Measurements from ENCODE around the gene ZNF132.
"Not testable (repeated sequence)": the region's sequence is repeated elsewhere in the genome, so short reads cannot be mapped to it uniquely, and the experiment has no call there.

Gene ZNF132

DNA sequence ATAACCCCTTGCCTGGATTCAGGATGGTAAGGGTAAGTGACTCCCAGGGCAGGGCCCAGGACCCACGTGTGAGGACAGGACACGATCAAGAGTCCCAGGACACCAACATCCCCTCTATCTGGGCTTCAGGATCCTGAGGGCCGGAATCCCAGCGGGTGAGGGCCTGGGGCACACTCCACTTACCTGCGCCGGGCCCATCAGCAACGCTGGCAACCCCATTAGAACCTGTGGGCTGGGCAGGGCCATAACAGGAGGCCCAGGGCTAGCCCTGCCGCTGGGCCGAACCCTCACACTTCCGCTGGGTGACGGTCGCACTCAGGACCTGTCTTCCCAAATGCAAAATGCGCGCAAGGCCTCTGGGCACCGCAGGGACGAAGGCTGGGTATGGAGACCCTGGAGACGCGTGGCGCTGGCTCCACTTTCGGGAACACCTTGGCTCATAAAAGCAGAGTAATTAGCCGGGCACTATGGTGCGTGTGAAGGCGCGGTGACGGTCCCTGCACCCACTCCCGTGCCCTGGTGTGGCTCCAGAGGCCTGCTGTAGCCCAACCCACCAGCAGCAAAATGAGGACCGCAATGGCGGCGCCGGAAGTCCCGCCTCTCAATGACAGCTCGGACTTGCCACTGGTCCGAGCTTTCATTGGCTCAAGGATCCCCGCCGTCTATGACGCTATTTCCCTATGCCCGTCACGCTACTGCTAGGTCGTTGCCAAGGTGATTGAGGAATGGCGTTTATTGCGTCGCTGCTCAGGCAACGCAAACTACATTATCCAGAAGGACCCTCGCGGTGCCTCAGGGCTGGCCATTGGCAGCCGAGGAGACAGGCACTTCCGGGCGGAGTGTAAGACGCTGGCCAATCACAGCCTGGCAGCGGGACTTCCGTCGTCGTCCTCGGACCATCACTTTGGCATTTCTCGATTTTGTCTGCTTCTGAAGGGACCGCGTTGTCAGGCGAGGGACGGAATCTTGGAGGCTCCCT lies at the start of gene ZNF132:
TSS of gene ZNF132 (minus strand) at position 578 of the 979 bp plus-strand sequence. CDS start at position 246, 332 bp downstream.
- peaks cover 44% of the 10 kb centered on the region for H3K36me3 Mint-ChIP-seq (ENCODE audit: low read depth)
- DNase-seq (ENCODE audit: low spot score): peak; percentile 95
- H3K9me3 Mint-ChIP-seq: peaks cover 67% of the 10 kb centered on the region
- H3K4me3 Mint-ChIP-seq: peak within 1 kb of the TSS; percentile 95
- H3K27ac Mint-ChIP-seq: peak within 1 kb of the TSS; percentile 96
- H3K4me1 Mint-ChIP-seq (ENCODE audit: low read depth): peaks cover 13% of the 10 kb centered on the region
- no peaks in the 10 kb centered on the region for H3K27me3 Mint-ChIP-seq (ENCODE audit: low read depth)

- H3K9me3 Mint-ChIP-seq; H3K27me3 Mint-ChIP-seq (ENCODE audit: low read depth); H3K27ac Mint-ChIP-seq; H3K4me3 Mint-ChIP-seq; DNase-seq (ENCODE audit: low spot score); H3K36me3 Mint-ChIP-seq (ENCODE audit: low read depth): not testable (repeated sequence)
- peaks cover 13% of the 10 kb centered on the region for H3K4me1 Mint-ChIP-seq (ENCODE audit: low read depth)
Measured at GRCh38 chr19:58484349-58484748, 44.4 kb upstream of the ZNF132 start.

DNA sequence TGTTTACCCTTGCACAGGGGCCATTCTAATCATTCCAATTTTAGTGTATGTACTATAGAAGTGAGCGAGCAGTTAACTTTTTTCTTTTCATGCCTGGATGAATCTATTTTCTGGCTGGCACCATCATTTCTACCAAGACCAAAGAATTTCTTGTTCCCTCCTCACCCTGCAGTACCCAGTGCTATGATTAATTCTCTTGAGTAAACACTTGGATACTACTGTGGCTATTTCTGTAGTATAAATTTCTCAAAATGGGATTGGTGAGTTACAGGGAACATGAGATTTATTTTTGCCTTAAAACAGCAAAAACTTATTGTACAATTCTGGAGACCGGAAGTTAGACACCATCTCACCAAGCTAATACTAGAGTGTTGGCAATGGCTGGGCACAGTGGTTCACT lies 43.8 kb upstream of the ZNF132 start:
- peaks cover 8% of the 10 kb centered on the region for H3K36me3 Mint-ChIP-seq (ENCODE audit: low read depth)
- no peaks in the 10 kb centered on the region for H3K27me3 Mint-ChIP-seq (ENCODE audit: low read depth)

GRCh38 chr19:58482372-58482771 lies 42.4 kb upstream of the ZNF132 start:
- H3K27me3 Mint-ChIP-seq (ENCODE audit: low read depth): no peaks in the 10 kb centered on the region
- peaks cover 6% of the 10 kb centered on the region for H3K4me1 Mint-ChIP-seq (ENCODE audit: low read depth)

More for the DNA sequence above, 43.8 kb upstream of the ZNF132 start:
- no peak for DNase-seq (ENCODE audit: low spot score)
- no peak overlapping the region for H3K27ac Mint-ChIP-seq
- peaks cover 7% of the 10 kb centered on the region for H3K4me1 Mint-ChIP-seq (ENCODE audit: low read depth)
- no peaks in the 10 kb centered on the region for H3K9me3 Mint-ChIP-seq
- no peak overlapping the region for H3K4me3 Mint-ChIP-seq

GRCh38 chr19:58480831-58481230 lies 40.9 kb upstream of the ZNF132 start:
- peaks cover 8% of the 10 kb centered on the region for H3K36me3 Mint-ChIP-seq (ENCODE audit: low read depth)
- H3K9me3 Mint-ChIP-seq: no peaks in the 10 kb centered on the region
- peaks cover 9% of the 10 kb centered on the region for H3K4me1 Mint-ChIP-seq (ENCODE audit: low read depth)
- H3K4me3 Mint-ChIP-seq: no peak overlapping the region
- H3K27me3 Mint-ChIP-seq (ENCODE audit: low read depth): no peaks in the 10 kb centered on the region
- H3K27ac Mint-ChIP-seq: no peak overlapping the region
- DNase-seq (ENCODE audit: low spot score): no peak

More at GRCh38 chr19:58482372-58482771, 42.4 kb upstream of the ZNF132 start:
- Mint-ChIP-seq H3K9me3 (no peaks in the 10 kb centered on the region), H3K4me3 (no peak overlapping the region), H3K36me3 (ENCODE audit: low read depth) (peaks cover 8% of the 10 kb centered on the region), H3K27ac (peak overlapping the region; percentile 41)
- no peak for DNase-seq (ENCODE audit: low spot score)

DNA sequence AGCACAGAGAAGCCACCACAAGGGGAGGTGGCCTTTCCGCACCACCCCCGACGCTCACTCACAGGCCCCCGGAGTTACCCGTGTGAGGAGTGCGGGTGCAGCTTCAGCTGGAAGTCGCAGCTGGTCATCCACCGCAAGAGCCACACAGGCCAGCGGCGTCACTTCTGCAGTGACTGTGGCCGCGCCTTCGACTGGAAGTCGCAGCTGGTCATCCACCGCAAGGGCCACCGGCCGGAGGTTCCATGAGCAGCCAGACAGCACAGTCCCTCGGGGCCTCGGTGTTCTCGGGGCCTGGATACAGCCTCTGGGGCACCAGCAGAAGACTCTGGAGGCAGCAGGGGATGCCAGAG lies 40.5 kb upstream of the ZNF132 start:
- Mint-ChIP-seq H3K9me3 (no peaks in the 10 kb centered on the region), H3K27me3 (ENCODE audit: low read depth) (no peaks in the 10 kb centered on the region), H3K4me3 (no peak overlapping the region)

GRCh38 chr19:58479736-58480480 lies 40.0 kb upstream of the ZNF132 start:
- H3K9me3 Mint-ChIP-seq: no peaks in the 10 kb centered on the region
- DNase-seq (ENCODE audit: low spot score): no peak
- peaks cover 9% of the 10 kb centered on the region for H3K4me1 Mint-ChIP-seq (ENCODE audit: low read depth)
- H3K27ac Mint-ChIP-seq: no peak overlapping the region
- peaks cover 8% of the 10 kb centered on the region for H3K36me3 Mint-ChIP-seq (ENCODE audit: low read depth)
- no peaks in the 10 kb centered on the region for H3K27me3 Mint-ChIP-seq (ENCODE audit: low read depth)
- no peak overlapping the region for H3K4me3 Mint-ChIP-seq

More for the DNA sequence above, 40.5 kb upstream of the ZNF132 start:
- Mint-ChIP-seq H3K4me1 (ENCODE audit: low read depth) (peaks cover 9% of the 10 kb centered on the region), H3K27ac (no peak overlapping the region), H3K36me3 (ENCODE audit: low read depth) (peaks cover 8% of the 10 kb centered on the region)
- DNase-seq (ENCODE audit: low spot score): no peak

DNA sequence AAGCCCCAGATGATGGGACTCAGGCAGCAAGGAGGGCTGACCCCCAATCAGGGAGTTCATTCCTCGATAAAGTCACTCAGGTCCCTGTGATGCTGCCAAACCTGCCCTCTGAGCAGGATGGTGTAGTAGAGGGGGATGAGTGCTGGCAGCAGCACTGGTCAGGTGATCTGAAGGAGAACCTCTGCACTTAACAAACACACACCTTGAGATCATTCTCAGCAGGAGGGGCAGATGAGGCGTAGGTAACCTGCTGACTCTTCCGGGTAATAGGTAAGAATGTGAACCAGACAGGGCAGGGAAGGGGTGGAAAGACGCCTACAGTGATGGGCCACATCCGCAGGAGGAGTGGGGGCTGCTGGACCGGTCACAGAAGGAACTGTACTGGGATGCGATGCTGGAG lies 39.4 kb upstream of the ZNF132 start:
- H3K36me3 Mint-ChIP-seq (ENCODE audit: low read depth): peaks cover 8% of the 10 kb centered on the region
- no peaks in the 10 kb centered on the region for H3K9me3 Mint-ChIP-seq
- H3K27ac Mint-ChIP-seq: no peak overlapping the region
- H3K4me1 Mint-ChIP-seq (ENCODE audit: low read depth): peaks cover 13% of the 10 kb centered on the region
- H3K27me3 Mint-ChIP-seq (ENCODE audit: low read depth): no peaks in the 10 kb centered on the region
- no peak overlapping the region for H3K4me3 Mint-ChIP-seq
- no peak for DNase-seq (ENCODE audit: low spot score)

DNA sequence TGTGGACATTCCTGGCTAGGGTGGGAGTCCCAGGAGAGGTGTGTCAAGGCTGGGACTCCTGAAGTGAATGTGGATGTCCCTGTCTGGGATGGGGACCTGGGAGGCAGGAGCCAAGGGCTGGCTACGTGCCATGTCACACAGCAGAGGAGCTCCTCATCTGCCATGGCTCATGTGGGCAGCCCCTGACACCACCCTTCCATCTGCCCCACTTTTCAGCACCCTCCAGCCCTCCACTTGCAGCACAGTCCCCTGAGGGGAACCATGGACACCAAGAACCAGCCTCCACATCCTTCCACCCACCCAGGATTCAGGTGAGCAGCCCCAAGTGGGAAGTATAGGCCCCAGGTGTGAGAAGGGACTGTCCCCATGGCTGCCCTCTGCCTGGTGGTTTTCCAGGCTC lies 37.9 kb upstream of the ZNF132 start:
- Mint-ChIP-seq H3K4me1 (ENCODE audit: low read depth) (peaks cover 16% of the 10 kb centered on the region), H3K36me3 (ENCODE audit: low read depth) (peaks cover 12% of the 10 kb centered on the region), H3K4me3 (no peak overlapping the region), H3K27me3 (ENCODE audit: low read depth) (no peaks in the 10 kb centered on the region), H3K9me3 (no peaks in the 10 kb centered on the region), H3K27ac (peak overlapping the region; percentile 60)
- no peak for DNase-seq (ENCODE audit: low spot score)

DNA sequence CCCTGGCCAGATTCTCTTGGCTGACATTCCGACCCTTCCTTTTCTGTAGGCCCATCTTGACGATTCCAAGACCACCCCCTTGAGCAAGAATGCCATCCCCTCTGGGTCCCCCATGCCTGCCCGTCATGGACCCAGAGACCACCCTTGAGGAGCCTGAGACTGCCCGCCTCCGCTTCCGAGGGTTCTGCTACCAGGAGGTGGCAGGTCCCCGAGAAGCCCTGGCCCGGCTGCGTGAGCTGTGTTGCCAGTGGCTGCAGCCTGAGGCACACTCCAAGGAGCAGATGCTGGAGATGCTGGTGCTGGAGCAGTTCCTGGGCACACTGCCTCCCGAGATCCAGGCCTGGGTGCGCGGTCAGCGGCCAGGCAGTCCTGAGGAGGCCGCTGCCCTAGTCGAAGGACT lies 37.2 kb upstream of the ZNF132 start:
- no peaks in the 10 kb centered on the region for H3K27me3 Mint-ChIP-seq (ENCODE audit: low read depth)
- H3K4me1 Mint-ChIP-seq (ENCODE audit: low read depth): peaks cover 12% of the 10 kb centered on the region
- no peaks in the 10 kb centered on the region for H3K9me3 Mint-ChIP-seq
- peak overlapping the region; percentile 99 for H3K27ac Mint-ChIP-seq
- DNase-seq (ENCODE audit: low spot score): no peak
- peak overlapping the region; percentile 88 for H3K4me3 Mint-ChIP-seq
- peaks cover 10% of the 10 kb centered on the region for H3K36me3 Mint-ChIP-seq (ENCODE audit: low read depth)

DNA sequence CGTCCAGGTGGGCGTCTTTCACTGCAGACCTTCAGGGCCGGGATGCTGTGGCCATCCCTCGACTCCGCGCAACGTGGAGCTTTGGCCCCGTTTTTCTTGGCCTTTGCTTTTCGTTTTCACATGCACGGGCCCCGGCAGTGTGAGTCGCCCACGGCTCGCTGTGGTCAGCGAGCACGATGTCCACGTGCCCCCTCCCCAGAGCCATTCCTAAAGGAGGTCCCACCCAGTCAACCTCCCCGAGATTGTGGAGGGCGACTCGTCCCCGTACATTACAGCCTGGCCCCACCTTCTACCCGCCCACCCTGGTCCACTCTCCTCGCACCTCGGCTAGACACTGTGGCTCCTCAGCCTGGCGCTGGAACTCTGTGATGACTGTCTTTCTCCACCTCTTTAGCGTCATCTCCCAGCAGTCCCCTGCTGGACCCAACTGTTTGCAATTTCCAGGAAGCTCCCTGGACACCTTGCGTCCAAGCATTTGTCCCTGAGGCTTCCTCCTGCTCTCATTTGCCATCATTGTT lies 36.6 kb upstream of the ZNF132 start:
- Mint-ChIP-seq H3K4me3 (peak overlapping the region; percentile 88), H3K4me1 (ENCODE audit: low read depth) (peaks cover 12% of the 10 kb centered on the region), H3K27me3 (ENCODE audit: low read depth) (no peaks in the 10 kb centered on the region), H3K9me3 (no peaks in the 10 kb centered on the region), H3K27ac (peak overlapping the region; percentile 99), H3K36me3 (ENCODE audit: low read depth) (peaks cover 9% of the 10 kb centered on the region)
- no peak for DNase-seq (ENCODE audit: low spot score)

GRCh38 chr19:58475714-58476497 lies 36.0 kb upstream of the ZNF132 start, which contains the start of gene ZNF446:
ZNF446 (plus strand) TSS chr19:58476352; CDS start chr19:58477219, 867 bp downstream.
- peaks cover 9% of the 10 kb centered on the region for H3K36me3 Mint-ChIP-seq (ENCODE audit: low read depth)
- peak within 1 kb of the TSS; percentile 99 for H3K27ac Mint-ChIP-seq
- H3K4me1 Mint-ChIP-seq (ENCODE audit: low read depth): peaks cover 12% of the 10 kb centered on the region
- H3K9me3 Mint-ChIP-seq: no peaks in the 10 kb centered on the region
- peak within 1 kb of the TSS; percentile 88 for H3K4me3 Mint-ChIP-seq
- H3K27me3 Mint-ChIP-seq (ENCODE audit: low read depth): no peaks in the 10 kb centered on the region
- DNase-seq (ENCODE audit: low spot score): peak; percentile 98

- DNase-seq (ENCODE audit: low spot score): no peak
- Mint-ChIP-seq H3K27me3 (ENCODE audit: low read depth) (no peaks in the 10 kb centered on the region), H3K27ac (peak overlapping the region; percentile 99), H3K36me3 (ENCODE audit: low read depth) (peaks cover 9% of the 10 kb centered on the region), H3K9me3 (no peaks in the 10 kb centered on the region), H3K4me1 (ENCODE audit: low read depth) (peaks cover 12% of the 10 kb centered on the region), H3K4me3 (peak overlapping the region; percentile 88)
Measured at GRCh38 chr19:58474997-58475713, 35.2 kb upstream of the ZNF132 start.

Measured in T-helper 2 cell treated with Interferon-gamma antibody and Interleukin-4, amounts not matched to agents 5 μg/mL and 100 μg/mL, for 36 hours (primary cell).